Measurements from ENCODE around the gene RNF114.
"Not testable (repeated sequence)": the region's sequence is repeated elsewhere in the genome, so short reads cannot be mapped to it uniquely, and the experiment has no call there.

Gene RNF114

GRCh38 chr20:49990271-49990720 lies 54.1 kb downstream of the RNF114 start:
- Mint-ChIP-seq H3K4me1 (no peaks in the 10 kb centered on the region), H3K9me3 (no peaks in the 10 kb centered on the region), H3K36me3 (no peaks in the 10 kb centered on the region), H3K4me3 (no peak overlapping the region), H3K27ac (no peak overlapping the region)
- ATAC-seq = no peak
- DNase-seq (ENCODE audit: low spot score in 2 of 2) = no peak

GRCh38 chr20:49993301-49993751 lies 57.1 kb downstream of the RNF114 start:
- Mint-ChIP-seq H3K27ac (no peak overlapping the region), H3K9me3 (no peaks in the 10 kb centered on the region), H3K4me3 (no peak overlapping the region), H3K36me3 (no peaks in the 10 kb centered on the region), H3K4me1 (no peaks in the 10 kb centered on the region)
- ATAC-seq = no peak
- DNase-seq (ENCODE audit: low spot score in 2 of 2) = no peak

- Mint-ChIP-seq H3K4me1 (no peaks in the 10 kb centered on the region), H3K4me3 (no peak overlapping the region), H3K9me3 (no peaks in the 10 kb centered on the region), H3K36me3 (no peaks in the 10 kb centered on the region), H3K27ac (no peak overlapping the region)
- ATAC-seq (no peak), DNase-seq (ENCODE audit: low spot score in 2 of 2) (no peak)
Measured at GRCh38 chr20:49995586-49995985, 59.4 kb downstream of the RNF114 start.

- ATAC-seq, H3K4me3 Mint-ChIP-seq: not testable (repeated sequence)
Measured at GRCh38 chr20:49998478-49999188, 62.4 kb downstream of the RNF114 start.

GRCh38 chr20:49999329-49999728 lies 63.1 kb downstream of the RNF114 start:
- no peaks in the 10 kb centered on the region for H3K36me3 Mint-ChIP-seq
- peaks cover 5% of the 10 kb centered on the region for H3K4me1 Mint-ChIP-seq
- ATAC-seq (peak; percentile 87), DNase-seq (ENCODE audit: low spot score in 2 of 2) (no peak)
- H3K4me3 Mint-ChIP-seq = no peak overlapping the region
- no peak overlapping the region for H3K27ac Mint-ChIP-seq
- no peaks in the 10 kb centered on the region for H3K9me3 Mint-ChIP-seq

More at GRCh38 chr20:49998478-49999188, 62.4 kb downstream of the RNF114 start:
- not testable (repeated sequence) for H3K9me3 Mint-ChIP-seq; DNase-seq (ENCODE audit: low spot score in 2 of 2); H3K4me1 Mint-ChIP-seq; H3K36me3 Mint-ChIP-seq; H3K27ac Mint-ChIP-seq

- not testable (repeated sequence) for DNase-seq (ENCODE audit: low spot score in 2 of 2); H3K4me3 Mint-ChIP-seq; ATAC-seq; H3K9me3 Mint-ChIP-seq; H3K36me3 Mint-ChIP-seq; H3K27ac Mint-ChIP-seq
- peaks cover 12% of the 10 kb centered on the region for H3K4me1 Mint-ChIP-seq
Measured at GRCh38 chr20:50000548-50001222, 64.5 kb downstream of the RNF114 start.

- H3K4me3 Mint-ChIP-seq = no peak overlapping the region
- ATAC-seq (peak; percentile 49), DNase-seq (ENCODE audit: low spot score in 2 of 2) (no peak)
- no peaks in the 10 kb centered on the region for H3K36me3 Mint-ChIP-seq
- peaks cover 13% of the 10 kb centered on the region for H3K4me1 Mint-ChIP-seq
- H3K27ac Mint-ChIP-seq = no peak overlapping the region
- H3K9me3 Mint-ChIP-seq = no peaks in the 10 kb centered on the region
Measured at GRCh38 chr20:50001784-50002311, 65.7 kb downstream of the RNF114 start.

- Mint-ChIP-seq H3K4me3 (no peak overlapping the region), H3K27ac (no peak overlapping the region), H3K9me3 (no peaks in the 10 kb centered on the region), H3K4me1 (peaks cover 13% of the 10 kb centered on the region), H3K36me3 (no peaks in the 10 kb centered on the region)
- DNase-seq (ENCODE audit: low spot score in 2 of 2) (no peak), ATAC-seq (peak; percentile 49)
Measured at GRCh38 chr20:50003253-50003656, 67.1 kb downstream of the RNF114 start.
